IMR-90 (cell line): Measurements from ENCODE around the gene ARMS2. TPM values are rescaled to one million over a fixed set of nuclear protein-coding genes. Genes with fewer than 3 reads are reported as not detected.

Source experiments
- ATAC-seq: fragments of 200-7000 bp; cut with Tn5 transposase; 2 replicates; pipeline ENCODE4 v1.9.1; 2020; ENCODE audit warnings: low read depth, mild to moderate bottlenecking, moderate library complexity
- BruUV-seq: library from RNA; stranded (reverse); fragments of 400-500 nt; replicated peaks from 2 replicates; lab custom pipeline; 2021; lab: Mats Ljungman, UMichigan
- CTCF ChIA-PET: fragments of 300-600 bp; formaldehyde crosslinking; extraction: SDS; loops from one replicate; lab custom pipeline; 2021; ENCODE audit warnings: antibody characterized with exemption; lab: Yijun Ruan, JAX
- POLR2A ChIA-PET: fragments of 300-600 bp; sonication (Branson Sonifier 250); formaldehyde crosslinking; loops from one replicate; lab custom pipeline; 2022; ENCODE audit warnings: antibody characterized with exemption; ENCODE audit not compliant: unreplicated experiment; lab: Charles Lee
- DNase-seq: peaks from one replicate; pipeline ENCODE4 v3.0.0; 2013
- H2AFZ ChIP-seq: replicated peaks from 2 replicates; pipeline ENCODE3; 2013; ENCODE audit warnings: low read length, mild to moderate bottlenecking; ENCODE audit not compliant: poor library complexity
- H2AK5ac ChIP-seq: 2 replicates; pipeline ENCODE4 v1.6.1; 2013; ENCODE audit warnings: low read depth, low read length, inconsistent platforms
- H2AK9ac ChIP-seq: replicated peaks from 2 replicates; pipeline ENCODE3; 2013; ENCODE audit warnings: mild to moderate bottlenecking, low read depth, low read length, moderate library complexity; ENCODE audit not compliant: poor library complexity
- H2BK120ac ChIP-seq: 2 replicates; pipeline ENCODE4 v1.6.1; 2013; ENCODE audit warnings: low read depth, low read length, inconsistent platforms
- H2BK15ac ChIP-seq: 3 replicates; pipeline ENCODE4 v1.6.1; 2013; ENCODE audit warnings: low read depth, low read length, inconsistent platforms
- H2BK20ac ChIP-seq: 2 replicates; pipeline ENCODE4 v1.6.1; 2013; ENCODE audit warnings: low read depth, mild to moderate bottlenecking, inconsistent platforms, low read length, moderate library complexity
- H2BK5ac ChIP-seq: 2 replicates; pipeline ENCODE4 v1.6.1; 2013; ENCODE audit warnings: mild to moderate bottlenecking, low read depth, low read length, inconsistent platforms; ENCODE audit not compliant: poor library complexity, severe bottlenecking
- H3K14ac ChIP-seq: replicated peaks from 2 replicates; pipeline ENCODE4 v1.6.1; 2013; ENCODE audit warnings: low read depth, low read length, inconsistent platforms
- H3K18ac ChIP-seq: 2 replicates; pipeline ENCODE4 v1.6.1; 2013; ENCODE audit warnings: low read depth, low read length, control low read depth
- H3K23ac ChIP-seq: 2 replicates; pipeline ENCODE4 v1.6.1; 2013; ENCODE audit warnings: low read depth, low read length, inconsistent platforms
- H3K27ac ChIP-seq: 2 replicates; pipeline ENCODE4 v1.5.1; 2013; ENCODE audit warnings: mild to moderate bottlenecking, control low read depth, low read length; ENCODE audit not compliant: insufficient read depth
- H3K27me3 ChIP-seq: 2 replicates; pipeline ENCODE4 v1.6.1; 2013; ENCODE audit warnings: low read length; ENCODE audit not compliant: control insufficient read depth, insufficient read depth
- H3K36me3 ChIP-seq: 2 replicates; pipeline ENCODE4 v1.6.1; 2013; ENCODE audit warnings: low read length, mixed read lengths; ENCODE audit not compliant: control insufficient read depth, insufficient read depth
- H3K4ac ChIP-seq: 2 replicates; pipeline ENCODE4 v1.6.1; 2013; ENCODE audit warnings: low read depth, low read length, inconsistent platforms
- H3K4me1 ChIP-seq: 2 replicates; pipeline ENCODE4 v1.6.1; 2013; ENCODE audit warnings: low read length, mixed read lengths; ENCODE audit not compliant: control insufficient read depth, insufficient read depth
- H3K4me2 ChIP-seq: 2 replicates; pipeline ENCODE4 v1.6.1; 2013; ENCODE audit warnings: low read depth, mild to moderate bottlenecking, control low read depth, low read length, moderate library complexity
- H3K4me3 ChIP-seq: 2 replicates; pipeline ENCODE4 v1.5.1; 2013; ENCODE audit warnings: low read depth, mild to moderate bottlenecking, control low read depth, low read length, moderate library complexity; ENCODE audit not compliant: insufficient read depth
- H3K56ac ChIP-seq: 2 replicates; pipeline ENCODE4 v1.6.1; 2013; ENCODE audit warnings: low read length, inconsistent platforms; ENCODE audit not compliant: insufficient read depth; ENCODE audit errors: extremely low read depth
- H3K79me1 ChIP-seq, 2 experiments: 2 replicates each; pipeline ENCODE4 v1.6.1; 2013; ENCODE audit warnings: low read length in 2 of 2, inconsistent platforms in 1 of 2, low read depth in 1 of 2
- H3K9ac ChIP-seq: 2 replicates; pipeline ENCODE4 v1.6.1; 2013; ENCODE audit warnings: low read depth, low read length, control low read depth
- H3K9me1 ChIP-seq: 2 replicates; pipeline ENCODE4 v1.6.1; 2013; ENCODE audit warnings: low read length, inconsistent platforms; ENCODE audit not compliant: insufficient read depth
- H3K9me3 ChIP-seq: 2 replicates; pipeline ENCODE4 v1.6.1; 2013; ENCODE audit warnings: low read length; ENCODE audit not compliant: control insufficient read depth, insufficient read depth
- H4K20me1 ChIP-seq: 2 replicates; pipeline ENCODE4 v1.6.1; 2013; ENCODE audit warnings: low read length, inconsistent platforms; ENCODE audit not compliant: insufficient read depth
- H4K5ac ChIP-seq: 2 replicates; pipeline ENCODE4 v1.6.1; 2013; ENCODE audit warnings: mild to moderate bottlenecking, low read depth, low read length, control low read depth
- H4K8ac ChIP-seq, 2 experiments: 2 replicates each; pipeline ENCODE4 v1.6.1; 2013; ENCODE audit warnings: low read depth in 2 of 2, low read length in 2 of 2, control low read depth in 1 of 2, inconsistent platforms in 1 of 2
- H4K91ac ChIP-seq: 2 replicates; pipeline ENCODE4 v1.6.1; 2013; ENCODE audit warnings: low read depth, low read length, inconsistent platforms; ENCODE audit not compliant: insufficient read depth
- CEBPB ChIP-seq: IDR thresholded peaks from 2 replicates; pipeline ENCODE4 v1.6.1; 2012; ENCODE audit warnings: low read depth, low read length, improper control_type of control experiment
- CHD1 ChIP-seq: IDR thresholded peaks from 2 replicates; pipeline ENCODE4 v1.6.1; 2012; ENCODE audit warnings: low read depth, low read length, improper control_type of control experiment
- ELK1 ChIP-seq: fragments of 150-350 bp; IDR thresholded peaks from 2 replicates; pipeline ENCODE4 v1.6.1; 2016; ENCODE audit warnings: low read depth, mild to moderate bottlenecking, low read length, moderate library complexity, borderline replicate concordance
- FOS ChIP-seq: fragments of 150-350 bp; IDR thresholded peaks from 2 replicates; pipeline ENCODE4 v1.6.1; 2016; ENCODE audit warnings: low read depth, low read length
- MAFK ChIP-seq: IDR thresholded peaks from 2 replicates; pipeline ENCODE4 v1.6.1; 2012; ENCODE audit warnings: low read depth, low read length, improper control_type of control experiment
- MAZ ChIP-seq: IDR thresholded peaks from 2 replicates; pipeline ENCODE4 v1.6.1; 2012; ENCODE audit warnings: low read depth, mild to moderate bottlenecking, low read length, improper control_type of control experiment, moderate library complexity, borderline replicate concordance
- NFE2L2 ChIP-seq: fragments of 150-350 bp; IDR thresholded peaks from 2 replicates; pipeline ENCODE4 v1.6.1; 2016; ENCODE audit warnings: low read depth, mild to moderate bottlenecking, low read length
- RCOR1 ChIP-seq: IDR thresholded peaks from 2 replicates; pipeline ENCODE4 v1.6.1; 2012; ENCODE audit warnings: mild to moderate bottlenecking, low read length, improper control_type of control experiment; ENCODE audit not compliant: insufficient replicate concordance
- RFX5 ChIP-seq: IDR thresholded peaks from 2 replicates; pipeline ENCODE4 v1.8.0; 2012; ENCODE audit warnings: low read depth, mild to moderate bottlenecking, low read length, moderate library complexity
- SMC3 ChIP-seq: fragments of 150-350 bp; IDR thresholded peaks from 2 replicates; pipeline ENCODE4 v1.6.1; 2016; ENCODE audit warnings: low read depth, mild to moderate bottlenecking, antibody characterized with exemption, low read length, moderate library complexity
- WGBS, 2 experiments: methylation state at CpG; one replicate each; pipeline versions ENCODE4 v1.1.5 to v1.1.7; 2013; ENCODE audit warnings: missing lambda C conversion rate in 2 of 2; ENCODE audit not compliant: insufficient read length in 1 of 2; ENCODE audit errors: extremely low coverage in 2 of 2; 5-methylcytosine and 5-hydroxymethylcytosine counted together
- dilution Hi-C: fragments of 300-500 bp; cut with HindIII; formaldehyde crosslinking; loops from one replicate; pipeline ENCODE4 v1.14.3; 2018; ENCODE audit warnings: low sequenced_read_pairs; ENCODE audit not compliant: unreplicated experiment
- in situ Hi-C: fragments of 300-500 bp; cut with MboI; formaldehyde crosslinking; loops from 3 replicates; pipeline ENCODE4 v1.14.3; 2019; ENCODE audit warnings: low sequenced_read_pairs, inconsistent platforms, mixed read lengths
- intact Hi-C: fragments of 100-400 bp; cut with micrococcal nuclease; formaldehyde crosslinking; loops from 2 replicates; pipeline ENCODE4 v1.10.0; 2022
- polyA plus RNA-seq, 3 experiments: library from polyadenylated mRNA; depleted of rRNA; stranded (reverse); fragments of >200 nt; gene quantifications; 2 replicates each; pipeline ENCODE4 v1.2.3, GENCODE V29; 2012; ENCODE audit warnings: low replicate concordance in 1 of 3
- total RNA-seq: library from RNA; depleted of rRNA; stranded (reverse); fragments of >200 nt; gene quantifications from 2 replicates; pipeline ENCODE4 v1.2.3, GENCODE V29; 2012

ARMS2 gene
- total and polyA plus RNA-seq, 2 of the 4 experiments (the other 2 are of a cell fraction), result not detected

DNA sequence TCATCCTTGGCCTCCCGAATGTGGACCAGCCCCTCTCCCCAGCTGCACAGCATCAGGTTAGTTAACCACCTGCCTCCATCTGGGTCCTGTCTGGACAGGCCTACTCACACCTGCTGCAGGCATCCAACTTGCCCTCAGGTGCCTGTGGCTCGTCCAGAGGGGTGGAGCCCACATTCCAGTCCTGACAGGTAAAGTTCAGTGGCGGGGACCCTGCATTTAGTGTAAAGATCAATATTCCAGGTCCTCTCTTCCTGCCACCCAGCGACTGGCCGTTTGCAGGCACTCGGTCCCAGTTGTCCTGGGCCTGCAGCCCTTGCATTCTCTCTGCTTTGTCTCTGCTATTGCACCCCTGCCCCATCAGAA, 21.9 kb downstream of the ARMS2 start:
- WGBS, 2 experiments, result 60% methylated on average over 1 of the region's 6 CpGs; no CpG with 5 or more reads in 1 of the 2 experiments
- intact Hi-C loops, result no loop called here

More for the DNA sequence above, 21.9 kb downstream of the ARMS2 start:
- Histone ChIP-seq H2BK120ac (no peak overlapping the region), H4K8ac (no peak overlapping the region), H2AFZ (peak overlapping the region; percentile 4), H3K9me3 (no peaks in the 10 kb centered on the region), H4K20me1 (no peaks in the 10 kb centered on the region; the same call in 1 of the 2 replicates), H3K23ac (no peak overlapping the region), H3K27me3 (no peaks in the 10 kb centered on the region), H3K56ac (no peak overlapping the region), H4K5ac (no peak overlapping the region), H3K4ac (peak overlapping the region; percentile 41; the same call in 1 of the 2 replicates), H3K4me3 (no peak overlapping the region), H3K14ac (0 out of 2 replicates have a peak overlapping the region, but pooled peaks have one; percentile 1), H2AK5ac (0 out of 2 replicates have a peak overlapping the region, but pooled peaks have one; percentile 35), H2BK20ac (no peak overlapping the region), H3K9ac (peak overlapping the region; percentile 5; the same call in 1 of the 2 replicates), H3K9me1 (peaks cover 7% of the 10 kb centered on the region), H4K91ac (no peak overlapping the region), H3K4me2 (no peak overlapping the region), H3K79me1 (peaks cover 4 to 16% of the 10 kb centered on the region in 2 experiments), H2BK5ac (no peak overlapping the region), H3K36me3 (no peaks in the 10 kb centered on the region), H2AK9ac (no peak overlapping the region), H3K4me1 (peaks cover 19% of the 10 kb centered on the region), H2BK15ac (no peak overlapping the region), H3K18ac (no peak overlapping the region), H3K27ac (no peak overlapping the region)
- DNase-seq (no peak), ATAC-seq (no peak)
- BruUV-seq, result no TSS peak
- CTCF ChIA-PET, result interaction anchor here (2.2 kb wide), 1 partner anchor 89 kb away, joined by 5 read pairs; no protein-coding TSS in a partner anchor
- POLR2A ChIA-PET, result no interaction called here
- dilution Hi-C loops, result no loop called here
- in situ Hi-C loops, result no loop called here
- no peak for TF ChIP-seq FOS
- no peak for TF ChIP-seq RFX5
- no peak for TF ChIP-seq MAZ
- no peak for TF ChIP-seq ELK1
- TF ChIP-seq RCOR1, result no peak
- no peak for TF ChIP-seq NFE2L2
- TF ChIP-seq MAFK, result no peak
- TF ChIP-seq CEBPB, result no peak
- no peak for TF ChIP-seq CHD1
- TF ChIP-seq SMC3, result no peak
